GM21423 (cell line): ENCODE data around the gene VTI1A.

Experiments
- ATAC-seq: cut with Tn5 transposase; IDR thresholded peaks from one replicate; pipeline ENCODE4 v1.9.1; 2021; ENCODE audit warnings: mild to moderate bottlenecking, moderate library complexity; ENCODE audit not compliant: unreplicated experiment

Gene VTI1A

GRCh38 chr10:112744181-112745096, 297.4 kb downstream of the VTI1A start:
- ATAC-seq = no peak

GRCh38 chr10:112746329-112746728, 299.3 kb downstream of the VTI1A start:
- ATAC-seq = no peak

GRCh38 chr10:112750427-112751167, 303.6 kb downstream of the VTI1A start:
- ATAC-seq = no peak

- no peak for ATAC-seq
These were observed 304.6 kb downstream of the VTI1A start for GRCh38 chr10:112751651-112752050.

- ATAC-seq = no peak
These were observed 305.3 kb downstream of the VTI1A start for GRCh38 chr10:112752288-112752687.

- ATAC-seq = no peak
These were observed 307.0 kb downstream of the VTI1A start for GRCh38 chr10:112753961-112754411.

- no peak for ATAC-seq
These were observed 308.6 kb downstream of the VTI1A start for GRCh38 chr10:112755446-112756234.

GRCh38 chr10:112756235-112756527, 309.2 kb downstream of the VTI1A start:
- ATAC-seq = no peak

GRCh38 chr10:112758961-112759360, 311.9 kb downstream of the VTI1A start:
- ATAC-seq = no peak

- ATAC-seq = no peak
These were observed 312.5 kb downstream of the VTI1A start for GRCh38 chr10:112759496-112759895.

- ATAC-seq = no peak
These were observed 314.2 kb downstream of the VTI1A start for GRCh38 chr10:112761256-112761655.

- ATAC-seq = no peak
These were observed 317.0 kb downstream of the VTI1A start for GRCh38 chr10:112763916-112764520.

GRCh38 chr10:112765717-112766235, 318.8 kb downstream of the VTI1A start:
- ATAC-seq = no peak

GRCh38 chr10:112766636-112767035, 319.6 kb downstream of the VTI1A start:
- ATAC-seq = no peak

GRCh38 chr10:112767156-112767555, 320.1 kb downstream of the VTI1A start:
- no peak for ATAC-seq

- no peak for ATAC-seq
These were observed 321.1 kb downstream of the VTI1A start for GRCh38 chr10:112768121-112768520.

- no peak for ATAC-seq
These were observed 322.1 kb downstream of the VTI1A start for GRCh38 chr10:112769081-112769480.

- no peak for ATAC-seq
These were observed 322.8 kb downstream of the VTI1A start for GRCh38 chr10:112769611-112770370.

- no peak for ATAC-seq
These were observed 324.7 kb downstream of the VTI1A start for GRCh38 chr10:112771733-112772132.

GRCh38 chr10:112773783-112774182, 326.8 kb downstream of the VTI1A start:
- no peak for ATAC-seq
